SK-N-SH (cell line): ENCODE measurements around the gene ACTL10.
"Not testable (repeated sequence)": the region's sequence is repeated elsewhere in the genome, so short reads cannot be mapped to it uniquely, and the experiment has no call there.

ENCODE experiments used
- EZH2phosphoT487 ChIP-seq: fragments of 200-600 bp; sonication (generic); IDR thresholded peaks from 2 replicates; pipeline ENCODE4 v1.6.1; 2017; ENCODE audit warnings: low read depth, mixed run types, mild to moderate bottlenecking, antibody characterized with exemption, moderate library complexity, borderline replicate concordance
- FOXJ3 ChIP-seq: sonication (generic); formaldehyde crosslinking; IDR thresholded peaks from 2 replicates; pipeline ENCODE4 v1.5.1; 2020; ENCODE audit warnings: mild to moderate bottlenecking, missing genetic modification reagents
- FOXM1 ChIP-seq: IDR thresholded peaks from 2 replicates; pipeline ENCODE4 v1.4.0; 2012; ENCODE audit warnings: low read depth, mild to moderate bottlenecking
- NFIC ChIP-seq: IDR thresholded peaks from 2 replicates; pipeline ENCODE4 v1.4.0; 2012; ENCODE audit warnings: borderline replicate concordance
- RFX5 ChIP-seq: IDR thresholded peaks from 2 replicates; pipeline ENCODE4 v1.6.1; 2012; ENCODE audit warnings: mild to moderate bottlenecking, improper control_type of control experiment, low read length
- SMC3 ChIP-seq: IDR thresholded peaks from 2 replicates; pipeline ENCODE4 v1.6.1; 2012; ENCODE audit warnings: low read depth, low read length, improper control_type of control experiment
- TCF12 ChIP-seq: IDR thresholded peaks from 2 replicates; pipeline ENCODE4 v1.4.0; 2012
- TF ChIP-seq, protein P1 (sequence below): fragments of 200-600 bp; sonication (generic); IDR thresholded peaks from 2 replicates; pipeline ENCODE4 v1.6.1; 2017; ENCODE audit warnings: antibody characterized with exemption, mild to moderate bottlenecking, moderate library complexity
- TF ChIP-seq, protein P2 (sequence below): fragments of 150-350 bp; IDR thresholded peaks from 2 replicates; pipeline ENCODE4 v1.6.1; 2017; ENCODE audit warnings: antibody characterized with exemption, low read length, low read depth, borderline replicate concordance
- TF ChIP-seq, protein P3 (sequence below): IDR thresholded peaks from 2 replicates; pipeline ENCODE4 v1.6.1; 2012; ENCODE audit warnings: mild to moderate bottlenecking, low read depth, low read length, moderate library complexity
- TF ChIP-seq, protein P4 (sequence below): IDR thresholded peaks from 2 replicates; pipeline ENCODE4 v1.4.0; 2012; ENCODE audit warnings: low read depth, borderline replicate concordance
- TF ChIP-seq, protein P5 (sequence below): fragments of 150-350 bp; IDR thresholded peaks from 2 replicates; pipeline ENCODE4 v1.6.1; 2016; ENCODE audit warnings: mild to moderate bottlenecking, low read depth, low read length

DNA sequence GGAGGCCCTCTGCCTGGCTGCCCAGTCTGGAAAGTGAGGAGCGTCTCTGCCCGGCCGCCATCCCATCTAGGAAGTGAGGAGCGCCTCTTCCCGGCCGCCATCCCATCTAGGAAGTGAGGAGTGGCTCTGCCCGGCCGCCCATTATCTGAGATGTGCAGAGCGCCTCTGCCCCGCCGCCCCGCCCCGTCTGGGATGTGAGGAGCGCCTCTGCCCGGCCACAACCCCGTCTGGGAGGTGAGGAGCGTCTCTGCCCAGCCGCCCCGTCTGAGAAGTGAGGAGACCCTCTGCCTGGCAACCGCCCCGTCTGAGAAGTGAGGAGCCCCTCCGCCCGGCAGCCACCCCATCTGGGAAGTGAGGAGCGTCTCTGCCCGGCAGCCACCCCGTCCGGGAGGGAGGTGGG is 32.2 kb downstream of the ACTL10 start:
- TF ChIP-seq EZH2phosphoT487; SMC3; FOXJ3 (CRISPR knock-in tag); NFIC; FOXM1; RFX5; TCF12: not testable (repeated sequence)
- TF ChIP-seq, protein P1, sequence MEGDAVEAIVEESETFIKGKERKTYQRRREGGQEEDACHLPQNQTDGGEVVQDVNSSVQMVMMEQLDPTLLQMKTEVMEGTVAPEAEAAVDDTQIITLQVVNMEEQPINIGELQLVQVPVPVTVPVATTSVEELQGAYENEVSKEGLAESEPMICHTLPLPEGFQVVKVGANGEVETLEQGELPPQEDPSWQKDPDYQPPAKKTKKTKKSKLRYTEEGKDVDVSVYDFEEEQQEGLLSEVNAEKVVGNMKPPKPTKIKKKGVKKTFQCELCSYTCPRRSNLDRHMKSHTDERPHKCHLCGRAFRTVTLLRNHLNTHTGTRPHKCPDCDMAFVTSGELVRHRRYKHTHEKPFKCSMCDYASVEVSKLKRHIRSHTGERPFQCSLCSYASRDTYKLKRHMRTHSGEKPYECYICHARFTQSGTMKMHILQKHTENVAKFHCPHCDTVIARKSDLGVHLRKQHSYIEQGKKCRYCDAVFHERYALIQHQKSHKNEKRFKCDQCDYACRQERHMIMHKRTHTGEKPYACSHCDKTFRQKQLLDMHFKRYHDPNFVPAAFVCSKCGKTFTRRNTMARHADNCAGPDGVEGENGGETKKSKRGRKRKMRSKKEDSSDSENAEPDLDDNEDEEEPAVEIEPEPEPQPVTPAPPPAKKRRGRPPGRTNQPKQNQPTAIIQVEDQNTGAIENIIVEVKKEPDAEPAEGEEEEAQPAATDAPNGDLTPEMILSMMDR: not testable (repeated sequence)
- TF ChIP-seq, protein P2, sequence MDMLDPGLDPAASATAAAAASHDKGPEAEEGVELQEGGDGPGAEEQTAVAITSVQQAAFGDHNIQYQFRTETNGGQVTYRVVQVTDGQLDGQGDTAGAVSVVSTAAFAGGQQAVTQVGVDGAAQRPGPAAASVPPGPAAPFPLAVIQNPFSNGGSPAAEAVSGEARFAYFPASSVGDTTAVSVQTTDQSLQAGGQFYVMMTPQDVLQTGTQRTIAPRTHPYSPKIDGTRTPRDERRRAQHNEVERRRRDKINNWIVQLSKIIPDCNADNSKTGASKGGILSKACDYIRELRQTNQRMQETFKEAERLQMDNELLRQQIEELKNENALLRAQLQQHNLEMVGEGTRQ: not testable (repeated sequence)
- TF ChIP-seq, protein P3, sequence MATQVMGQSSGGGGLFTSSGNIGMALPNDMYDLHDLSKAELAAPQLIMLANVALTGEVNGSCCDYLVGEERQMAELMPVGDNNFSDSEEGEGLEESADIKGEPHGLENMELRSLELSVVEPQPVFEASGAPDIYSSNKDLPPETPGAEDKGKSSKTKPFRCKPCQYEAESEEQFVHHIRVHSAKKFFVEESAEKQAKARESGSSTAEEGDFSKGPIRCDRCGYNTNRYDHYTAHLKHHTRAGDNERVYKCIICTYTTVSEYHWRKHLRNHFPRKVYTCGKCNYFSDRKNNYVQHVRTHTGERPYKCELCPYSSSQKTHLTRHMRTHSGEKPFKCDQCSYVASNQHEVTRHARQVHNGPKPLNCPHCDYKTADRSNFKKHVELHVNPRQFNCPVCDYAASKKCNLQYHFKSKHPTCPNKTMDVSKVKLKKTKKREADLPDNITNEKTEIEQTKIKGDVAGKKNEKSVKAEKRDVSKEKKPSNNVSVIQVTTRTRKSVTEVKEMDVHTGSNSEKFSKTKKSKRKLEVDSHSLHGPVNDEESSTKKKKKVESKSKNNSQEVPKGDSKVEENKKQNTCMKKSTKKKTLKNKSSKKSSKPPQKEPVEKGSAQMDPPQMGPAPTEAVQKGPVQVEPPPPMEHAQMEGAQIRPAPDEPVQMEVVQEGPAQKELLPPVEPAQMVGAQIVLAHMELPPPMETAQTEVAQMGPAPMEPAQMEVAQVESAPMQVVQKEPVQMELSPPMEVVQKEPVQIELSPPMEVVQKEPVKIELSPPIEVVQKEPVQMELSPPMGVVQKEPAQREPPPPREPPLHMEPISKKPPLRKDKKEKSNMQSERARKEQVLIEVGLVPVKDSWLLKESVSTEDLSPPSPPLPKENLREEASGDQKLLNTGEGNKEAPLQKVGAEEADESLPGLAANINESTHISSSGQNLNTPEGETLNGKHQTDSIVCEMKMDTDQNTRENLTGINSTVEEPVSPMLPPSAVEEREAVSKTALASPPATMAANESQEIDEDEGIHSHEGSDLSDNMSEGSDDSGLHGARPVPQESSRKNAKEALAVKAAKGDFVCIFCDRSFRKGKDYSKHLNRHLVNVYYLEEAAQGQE: not testable (repeated sequence)
- TF ChIP-seq, protein P4, sequence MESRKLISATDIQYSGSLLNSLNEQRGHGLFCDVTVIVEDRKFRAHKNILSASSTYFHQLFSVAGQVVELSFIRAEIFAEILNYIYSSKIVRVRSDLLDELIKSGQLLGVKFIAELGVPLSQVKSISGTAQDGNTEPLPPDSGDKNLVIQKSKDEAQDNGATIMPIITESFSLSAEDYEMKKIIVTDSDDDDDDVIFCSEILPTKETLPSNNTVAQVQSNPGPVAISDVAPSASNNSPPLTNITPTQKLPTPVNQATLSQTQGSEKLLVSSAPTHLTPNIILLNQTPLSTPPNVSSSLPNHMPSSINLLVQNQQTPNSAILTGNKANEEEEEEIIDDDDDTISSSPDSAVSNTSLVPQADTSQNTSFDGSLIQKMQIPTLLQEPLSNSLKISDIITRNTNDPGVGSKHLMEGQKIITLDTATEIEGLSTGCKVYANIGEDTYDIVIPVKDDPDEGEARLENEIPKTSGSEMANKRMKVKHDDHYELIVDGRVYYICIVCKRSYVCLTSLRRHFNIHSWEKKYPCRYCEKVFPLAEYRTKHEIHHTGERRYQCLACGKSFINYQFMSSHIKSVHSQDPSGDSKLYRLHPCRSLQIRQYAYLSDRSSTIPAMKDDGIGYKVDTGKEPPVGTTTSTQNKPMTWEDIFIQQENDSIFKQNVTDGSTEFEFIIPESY: not testable (repeated sequence)
- TF ChIP-seq, protein P5, sequence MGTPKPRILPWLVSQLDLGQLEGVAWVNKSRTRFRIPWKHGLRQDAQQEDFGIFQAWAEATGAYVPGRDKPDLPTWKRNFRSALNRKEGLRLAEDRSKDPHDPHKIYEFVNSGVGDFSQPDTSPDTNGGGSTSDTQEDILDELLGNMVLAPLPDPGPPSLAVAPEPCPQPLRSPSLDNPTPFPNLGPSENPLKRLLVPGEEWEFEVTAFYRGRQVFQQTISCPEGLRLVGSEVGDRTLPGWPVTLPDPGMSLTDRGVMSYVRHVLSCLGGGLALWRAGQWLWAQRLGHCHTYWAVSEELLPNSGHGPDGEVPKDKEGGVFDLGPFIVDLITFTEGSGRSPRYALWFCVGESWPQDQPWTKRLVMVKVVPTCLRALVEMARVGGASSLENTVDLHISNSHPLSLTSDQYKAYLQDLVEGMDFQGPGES: not testable (repeated sequence)
